HEK293 (cell line): ENCODE data around the gene SKI.

ENCODE experiments used
- CTCF ChIA-PET: fragments of 350-600 bp; formaldehyde crosslinking; extraction: SDS; loops from one replicate; lab custom pipeline; 2021; ENCODE audit warnings: antibody characterized with exemption; lab: Yijun Ruan, JAX
- POLR2A ChIA-PET: fragments of 300-600 bp; formaldehyde crosslinking; extraction: SDS; loops from one replicate; lab custom pipeline; 2020; ENCODE audit warnings: antibody characterized with exemption, inconsistent platforms; lab: Yijun Ruan, JAX
- H3K27ac ChIP-seq: fragments of 200-500 bp; sonication (Bioruptor generic); 2 replicates; pipeline ENCODE4 v1.5.1; 2014; ENCODE audit warnings: low read depth, low read length, control low read depth, inconsistent platforms; ENCODE audit errors: extremely low read depth
- H3K36me3 ChIP-seq, 2 experiments: fragments of 200-500 bp in 1 of 2; sonication (Bioruptor generic) in 1 of 2; 1 replicate in 1 of 2; 2 replicates in 1 of 2; pipeline ENCODE4 v1.5.1; 2014 to 2017; ENCODE audit warnings: inconsistent platforms in 2 of 2, low read length in 2 of 2; ENCODE audit not compliant: control insufficient read depth in 2 of 2, insufficient read depth in 1 of 2
- H3K4me1 ChIP-seq: fragments of 200-500 bp; sonication (Bioruptor generic); 2 replicates; pipeline ENCODE4 v1.5.1; 2014; ENCODE audit warnings: mild to moderate bottlenecking, low read length, inconsistent platforms; ENCODE audit not compliant: control insufficient read depth, insufficient read depth
- H3K4me3 ChIP-seq: 2 replicates; pipeline ENCODE4 v1.5.1; 2011; ENCODE audit warnings: low read depth, mild to moderate bottlenecking, control low read depth, low read length, moderate library complexity
- H3K9me3 ChIP-seq: fragments of 200-500 bp; sonication (Bioruptor generic); 2 replicates; pipeline ENCODE4 v1.5.1; 2014; ENCODE audit warnings: low read depth, low read length, inconsistent platforms; ENCODE audit not compliant: control insufficient read depth, insufficient read depth
- GLIS1 ChIP-seq: fragments of 450-650 bp; formaldehyde crosslinking; IDR thresholded peaks from 2 replicates; pipeline ENCODE4 v1.5.1; 2016; ENCODE audit warnings: missing biosample characterization, missing genetic modification characterization
- KLF1 ChIP-seq: fragments of 450-650 bp; formaldehyde crosslinking; IDR thresholded peaks from 2 replicates; pipeline ENCODE4 v1.5.1; 2016; ENCODE audit warnings: missing biosample characterization, missing genetic modification characterization
- MEIS1 ChIP-seq: sonication (generic); formaldehyde crosslinking; IDR thresholded peaks from 2 replicates; pipeline ENCODE4 v1.8.1; 2022; ENCODE audit warnings: missing genetic modification reagents, mild to moderate bottlenecking, borderline replicate concordance
- SETDB1 ChIP-seq: IDR thresholded peaks from one replicate; pipeline ENCODE4 v1.6.1; 2017; ENCODE audit warnings: mild to moderate bottlenecking, low read length, moderate library complexity, mixed read lengths; ENCODE audit not compliant: insufficient read length
- TCF7L2 ChIP-seq: IDR thresholded peaks from 2 replicates; pipeline ENCODE4 v1.6.1; 2011; ENCODE audit warnings: low read depth, mild to moderate bottlenecking, inconsistent platforms, low read length, moderate library complexity, borderline replicate concordance
- ZFHX2 ChIP-seq: fragments of 450-650 bp; formaldehyde crosslinking; conservative IDR thresholded peaks from 2 replicates; pipeline ENCODE4 v1.5.1; 2016; ENCODE audit warnings: missing biosample characterization, missing genetic modification characterization
- ZIC2 ChIP-seq: fragments of 450-650 bp; formaldehyde crosslinking; IDR thresholded peaks from 2 replicates; pipeline ENCODE4 v1.5.1; 2016; ENCODE audit warnings: missing biosample characterization, missing genetic modification characterization
- ZNF132 ChIP-seq: fragments of 450-650 bp; formaldehyde crosslinking; IDR thresholded peaks from 2 replicates; pipeline ENCODE4 v1.5.1; 2017; ENCODE audit warnings: missing biosample characterization, missing genetic modification characterization, borderline replicate concordance
- ZNF157 ChIP-seq: fragments of 450-650 bp; formaldehyde crosslinking; IDR thresholded peaks from 2 replicates; pipeline ENCODE4 v1.5.1; 2016; ENCODE audit warnings: missing biosample characterization, missing genetic modification characterization
- ZNF354C ChIP-seq: fragments of 450-650 bp; formaldehyde crosslinking; IDR thresholded peaks from 2 replicates; pipeline ENCODE4 v1.5.1; 2016; ENCODE audit warnings: missing biosample characterization, missing genetic modification characterization, low read depth, borderline replicate concordance
- ZNF366 ChIP-seq: fragments of 450-650 bp; formaldehyde crosslinking; conservative IDR thresholded peaks from 2 replicates; pipeline ENCODE4 v1.5.1; 2016; ENCODE audit warnings: missing biosample characterization, missing genetic modification characterization
- ZNF391 ChIP-seq: fragments of 450-650 bp; formaldehyde crosslinking; IDR thresholded peaks from 2 replicates; pipeline ENCODE4 v1.5.1; 2016; ENCODE audit warnings: low read depth, missing biosample characterization, missing genetic modification characterization, borderline replicate concordance
- ZNF513 ChIP-seq: fragments of 450-650 bp; IDR thresholded peaks from 2 replicates; pipeline ENCODE4 v1.5.1; 2018; ENCODE audit warnings: missing biosample characterization, missing genetic modification characterization
- ZNF645 ChIP-seq: fragments of 450-650 bp; formaldehyde crosslinking; IDR thresholded peaks from 2 replicates; pipeline ENCODE4; 2016; ENCODE audit warnings: missing biosample characterization, missing genetic modification characterization
- ZNF658 ChIP-seq: fragments of 450-650 bp; formaldehyde crosslinking; IDR thresholded peaks from 2 replicates; pipeline ENCODE4; 2016; ENCODE audit warnings: missing biosample characterization, missing genetic modification characterization
- ZNF660 ChIP-seq: fragments of 450-650 bp; IDR thresholded peaks from 2 replicates; pipeline ENCODE4 v1.5.1; 2018; ENCODE audit warnings: missing biosample characterization, mild to moderate bottlenecking, missing genetic modification characterization
- ZNF747 ChIP-seq: fragments of 450-650 bp; formaldehyde crosslinking; IDR thresholded peaks from 2 replicates; pipeline ENCODE4 v1.5.1; 2016; ENCODE audit warnings: missing biosample characterization, missing genetic modification characterization
- ZNF830 ChIP-seq: fragments of 450-650 bp; IDR thresholded peaks from 2 replicates; pipeline ENCODE4 v1.5.0; 2018; ENCODE audit warnings: missing biosample characterization, missing genetic modification characterization, low read depth, mild to moderate bottlenecking, moderate library complexity
- ZNF843 ChIP-seq: fragments of 450-650 bp; formaldehyde crosslinking; IDR thresholded peaks from 2 replicates; pipeline ENCODE4 v1.5.1; 2016; ENCODE audit warnings: missing biosample characterization, missing genetic modification characterization
- TF ChIP-seq, protein P1 (sequence below): fragments of 450-650 bp; IDR thresholded peaks from 2 replicates; pipeline ENCODE4 v1.5.1; 2018; ENCODE audit warnings: missing biosample characterization, mild to moderate bottlenecking, missing genetic modification characterization
- TF ChIP-seq, protein P2 (sequence below): fragments of 450-650 bp; formaldehyde crosslinking; conservative IDR thresholded peaks from 2 replicates; pipeline ENCODE4 v1.5.1; 2016; ENCODE audit warnings: low read depth, missing biosample characterization, missing genetic modification characterization

The SKI gene

GRCh38 chr1:2296614-2297013, 68.5 kb downstream of the SKI start:
- TF ChIP-seq ZNF513: no peak
- peak; percentile 4 for TF ChIP-seq SETDB1
- Histone ChIP-seq H3K27ac (no peak overlapping the region), H3K4me1 (peaks cover 12% of the 10 kb centered on the region), H3K36me3 (peaks cover 0 to 36% of the 10 kb centered on the region in 2 experiments; a peak in 1 of 3 replicates), H3K9me3 (no peaks in the 10 kb centered on the region), H3K4me3 (no peak overlapping the region)
- CTCF ChIA-PET: interaction anchor here (0.9 kb wide), 1 partner anchor 16 kb away, joined by 5 read pairs; no protein-coding TSS in a partner anchor
- POLR2A ChIA-PET: no interaction called here

- no peak for TF ChIP-seq ZNF830 (tag by site-specific recombination)
- TF ChIP-seq, protein P1, sequence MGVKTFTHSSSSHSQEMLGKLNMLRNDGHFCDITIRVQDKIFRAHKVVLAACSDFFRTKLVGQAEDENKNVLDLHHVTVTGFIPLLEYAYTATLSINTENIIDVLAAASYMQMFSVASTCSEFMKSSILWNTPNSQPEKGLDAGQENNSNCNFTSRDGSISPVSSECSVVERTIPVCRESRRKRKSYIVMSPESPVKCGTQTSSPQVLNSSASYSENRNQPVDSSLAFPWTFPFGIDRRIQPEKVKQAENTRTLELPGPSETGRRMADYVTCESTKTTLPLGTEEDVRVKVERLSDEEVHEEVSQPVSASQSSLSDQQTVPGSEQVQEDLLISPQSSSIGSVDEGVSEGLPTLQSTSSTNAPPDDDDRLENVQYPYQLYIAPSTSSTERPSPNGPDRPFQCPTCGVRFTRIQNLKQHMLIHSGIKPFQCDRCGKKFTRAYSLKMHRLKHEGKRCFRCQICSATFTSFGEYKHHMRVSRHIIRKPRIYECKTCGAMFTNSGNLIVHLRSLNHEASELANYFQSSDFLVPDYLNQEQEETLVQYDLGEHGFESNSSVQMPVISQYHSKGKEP (tag by site-specific recombination): 0 out of 2 replicates have a peak, but pooled peaks have one; percentile 22
- Histone ChIP-seq H3K27ac (no peak overlapping the region), H3K9me3 (no peaks in the 10 kb centered on the region), H3K4me3 (no peak overlapping the region), H3K36me3 (peaks cover 0 to 42% of the 10 kb centered on the region in 2 experiments; a peak in 1 of 3 replicates), H3K4me1 (peaks cover 12% of the 10 kb centered on the region)
- ChIA-PET POLR2A (no interaction called here), CTCF (no interaction called here)
Measured at GRCh38 chr1:2297246-2298011, 69.3 kb downstream of the SKI start.

GRCh38 chr1:2298685-2299084, 70.6 kb downstream of the SKI start:
- Histone ChIP-seq H3K4me1 (peaks cover 12% of the 10 kb centered on the region), H3K9me3 (no peaks in the 10 kb centered on the region), H3K36me3 (peaks cover 0 to 50% of the 10 kb centered on the region in 2 experiments; a peak in 1 of 3 replicates), H3K27ac (no peak overlapping the region), H3K4me3 (no peak overlapping the region)
- POLR2A ChIA-PET: interaction anchor here (1.8 kb wide), 1 partner anchor 13 kb away, joined by 4 read pairs; no protein-coding TSS in a partner anchor
- CTCF ChIA-PET: interaction anchor here (0.6 kb wide), 1 partner anchor 13 kb away, joined by 4 read pairs; no protein-coding TSS in a partner anchor
- TF ChIP-seq ZNF391 (tag by site-specific recombination): no peak
- no peak for TF ChIP-seq ZNF354C
- 0 out of 2 replicates have a peak, but pooled peaks have one; percentile 32 for TF ChIP-seq ZIC2
- TF ChIP-seq ZNF157 (tag by site-specific recombination): no peak
- peak; percentile 64 for TF ChIP-seq ZFHX2
- no peak for TF ChIP-seq TCF7L2
- no peak for TF ChIP-seq ZNF645 (tag by site-specific recombination)
- TF ChIP-seq ZNF658: no peak
- TF ChIP-seq GLIS1 (tag by site-specific recombination): peak; percentile 66; the same call in 1 of the 2 replicates
- no peak for TF ChIP-seq ZNF132 (tag by site-specific recombination)
- TF ChIP-seq ZNF747 (tag by site-specific recombination): no peak
- no peak for TF ChIP-seq ZNF843 (tag by site-specific recombination)
- no peak for TF ChIP-seq ZNF366
- no peak for TF ChIP-seq ZNF660 (tag by site-specific recombination)
- TF ChIP-seq MEIS1 (CRISPR knock-in tag): no peak
- TF ChIP-seq, protein P2, sequence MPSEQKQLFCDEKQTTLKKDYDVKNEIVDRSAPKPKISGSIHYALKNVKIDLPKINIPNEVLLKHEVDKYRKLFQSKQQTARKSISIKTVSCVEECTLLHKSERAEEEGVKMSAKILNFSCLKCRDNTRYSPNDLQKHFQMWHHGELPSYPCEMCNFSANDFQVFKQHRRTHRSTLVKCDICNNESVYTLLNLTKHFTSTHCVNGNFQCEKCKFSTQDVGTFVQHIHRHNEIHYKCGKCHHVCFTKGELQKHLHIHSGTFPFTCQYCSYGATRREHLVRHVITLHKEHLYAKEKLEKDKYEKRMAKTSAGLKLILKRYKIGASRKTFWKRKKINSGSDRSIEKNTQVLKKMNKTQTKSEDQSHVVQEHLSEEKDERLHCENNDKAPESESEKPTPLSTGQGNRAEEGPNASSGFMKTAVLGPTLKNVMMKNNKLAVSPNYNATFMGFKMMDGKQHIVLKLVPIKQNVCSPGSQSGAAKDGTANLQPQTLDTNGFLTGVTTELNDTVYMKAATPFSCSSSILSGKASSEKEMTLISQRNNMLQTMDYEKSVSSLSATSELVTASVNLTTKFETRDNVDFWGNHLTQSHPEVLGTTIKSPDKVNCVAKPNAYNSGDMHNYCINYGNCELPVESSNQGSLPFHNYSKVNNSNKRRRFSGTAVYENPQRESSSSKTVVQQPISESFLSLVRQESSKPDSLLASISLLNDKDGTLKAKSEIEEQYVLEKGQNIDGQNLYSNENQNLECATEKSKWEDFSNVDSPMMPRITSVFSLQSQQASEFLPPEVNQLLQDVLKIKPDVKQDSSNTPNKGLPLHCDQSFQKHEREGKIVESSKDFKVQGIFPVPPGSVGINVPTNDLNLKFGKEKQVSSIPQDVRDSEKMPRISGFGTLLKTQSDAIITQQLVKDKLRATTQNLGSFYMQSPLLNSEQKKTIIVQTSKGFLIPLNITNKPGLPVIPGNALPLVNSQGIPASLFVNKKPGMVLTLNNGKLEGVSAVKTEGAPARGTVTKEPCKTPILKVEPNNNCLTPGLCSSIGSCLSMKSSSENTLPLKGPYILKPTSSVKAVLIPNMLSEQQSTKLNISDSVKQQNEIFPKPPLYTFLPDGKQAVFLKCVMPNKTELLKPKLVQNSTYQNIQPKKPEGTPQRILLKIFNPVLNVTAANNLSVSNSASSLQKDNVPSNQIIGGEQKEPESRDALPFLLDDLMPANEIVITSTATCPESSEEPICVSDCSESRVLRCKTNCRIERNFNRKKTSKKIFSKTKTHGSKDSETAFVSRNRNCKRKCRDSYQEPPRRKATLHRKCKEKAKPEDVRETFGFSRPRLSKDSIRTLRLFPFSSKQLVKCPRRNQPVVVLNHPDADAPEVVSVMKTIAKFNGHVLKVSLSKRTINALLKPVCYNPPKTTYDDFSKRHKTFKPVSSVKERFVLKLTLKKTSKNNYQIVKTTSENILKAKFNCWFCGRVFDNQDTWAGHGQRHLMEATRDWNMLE: no peak
- peak; percentile 30; the same call in 1 of the 2 replicates for TF ChIP-seq KLF1
